Purkinje cell (primary cell): ENCODE data around the gene TAF9. TPM values are rescaled to one million over a fixed set of nuclear protein-coding genes. Genes with fewer than 3 reads are reported as not detected.

Experiments
- polyA plus RNA-seq: library from polyadenylated mRNA; unstranded; fragments of >200 nt; fragmentation: Nextera tagmentation; gene quantifications from 2 replicates; pipeline ENCODE4 v1.2.1, GENCODE V29; 2014

Gene TAF9, protein sequence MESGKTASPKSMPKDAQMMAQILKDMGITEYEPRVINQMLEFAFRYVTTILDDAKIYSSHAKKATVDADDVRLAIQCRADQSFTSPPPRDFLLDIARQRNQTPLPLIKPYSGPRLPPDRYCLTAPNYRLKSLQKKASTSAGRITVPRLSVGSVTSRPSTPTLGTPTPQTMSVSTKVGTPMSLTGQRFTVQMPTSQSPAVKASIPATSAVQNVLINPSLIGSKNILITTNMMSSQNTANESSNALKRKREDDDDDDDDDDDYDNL
- 486 and 506 TPM in 2 replicates for polyA plus RNA-seq

DNA sequence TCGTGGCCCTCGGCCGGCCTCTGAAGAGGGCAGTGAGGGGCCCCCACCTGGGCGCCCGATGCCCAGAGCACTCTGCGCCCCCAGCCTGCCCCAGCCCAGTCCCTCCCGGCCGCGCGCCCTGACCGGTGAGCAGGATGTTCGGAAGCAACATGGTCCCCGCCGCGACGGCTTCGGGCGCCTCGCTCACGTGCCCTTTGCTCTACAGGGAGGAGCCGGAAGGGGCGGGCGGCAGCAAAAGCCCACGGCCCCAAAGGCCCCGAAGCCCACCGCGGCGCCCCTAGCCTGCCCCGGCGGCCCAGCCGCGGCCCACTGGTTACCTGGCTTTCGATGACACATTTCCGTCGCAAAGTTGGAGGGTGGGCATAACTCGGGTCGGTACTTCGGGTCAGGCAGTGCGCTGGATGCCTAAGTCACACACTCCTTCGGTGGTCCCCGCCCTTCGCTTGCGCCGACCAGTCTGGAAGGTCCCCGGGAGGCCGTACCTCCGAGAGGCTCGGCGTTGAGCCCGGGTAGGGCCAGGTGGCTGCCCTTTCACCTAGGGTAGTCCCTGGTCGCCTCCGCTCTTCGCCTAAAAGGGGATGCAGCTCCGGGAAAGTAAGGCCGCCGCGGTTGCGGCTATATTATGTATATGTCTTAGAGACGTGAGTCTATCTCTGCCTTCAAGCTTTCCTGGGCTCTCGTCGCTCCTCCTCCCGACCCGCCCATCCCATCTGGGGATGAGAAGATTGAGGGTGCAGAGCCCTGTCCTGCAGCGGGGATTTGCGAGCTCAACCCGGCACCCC lies at the start of gene TAF9, which contains the start of the genes AK6 and RAD17:
TAF9 (minus strand) TSS at position 181 of the 782 bp plus-strand sequence. CDS start 3,783 bp downstream, outside the sequence.
AK6 (minus strand) TSS at position 181 of the 782 bp plus-strand sequence; CDS start at position 151, 30 bp downstream.
RAD17 (plus strand) TSS at position 479 of the 782 bp plus-strand sequence. CDS start 2,391 bp downstream, outside the sequence.

DNA sequence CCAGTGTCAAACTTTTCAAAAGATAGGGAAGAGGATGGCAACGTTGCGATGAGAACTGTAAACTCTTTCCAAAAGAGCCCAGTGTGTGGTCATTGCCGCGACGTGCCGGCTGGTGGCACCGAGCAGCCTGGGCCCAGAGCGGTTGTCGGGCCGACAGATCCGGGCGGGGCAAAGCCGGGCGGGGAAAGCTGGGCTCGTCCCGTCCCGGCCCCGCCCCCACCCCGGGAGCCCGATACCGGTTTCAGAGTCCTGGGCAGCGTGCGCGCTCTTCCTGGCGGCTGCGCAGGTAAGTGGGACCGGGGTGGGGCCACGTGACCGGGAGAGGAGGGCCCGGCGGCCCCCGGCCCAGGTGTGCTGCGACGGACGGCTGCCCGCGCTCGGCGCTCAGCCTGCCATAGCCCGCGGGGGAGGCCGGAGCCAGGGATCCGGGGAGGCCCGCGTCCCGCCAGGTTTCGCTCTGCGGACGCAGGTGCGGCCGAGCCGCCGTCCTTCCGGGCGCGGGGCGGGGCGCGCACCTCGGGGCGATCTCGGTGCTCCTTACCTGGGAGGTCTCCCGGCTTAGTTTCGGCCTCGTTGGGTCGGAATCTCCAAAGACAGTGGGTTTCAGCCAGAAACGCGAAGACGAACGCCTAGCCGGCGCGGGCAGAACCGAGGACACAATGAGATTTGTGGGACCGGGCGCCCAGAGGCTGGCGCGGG lies 45.7 kb upstream of the TAF9 start, which contains the start of gene MARVELD2:
MARVELD2 (plus strand) TSS at position 232 of the 699 bp plus-strand sequence. CDS start 4,270 bp downstream, outside the sequence.

Other genes starting within 250 kb of the TAF9 start
- 33.9 and 52.2 TPM in 2 replicates for gene CCNB1, start 202.4 kb downstream of the TAF9 start, polyA plus RNA-seq
- gene CENPH, start 179.9 kb downstream of the TAF9 start, polyA plus RNA-seq: 0.24 and 2.6 TPM in 2 replicates
- 90.1 and 138 TPM in 2 replicates for gene CDK7, start 134.6 kb downstream of the TAF9 start, polyA plus RNA-seq
- 34.2 and 37.3 TPM in 2 replicates for gene CCDC125, start 36.7 kb downstream of the TAF9 start, polyA plus RNA-seq
- 484 and 514 TPM in 2 replicates for gene AK6, start within 50 bp of the TAF9 start, polyA plus RNA-seq
- 17.5 and 23.2 TPM in 2 replicates for gene RAD17, start 298 bp upstream of the TAF9 start, polyA plus RNA-seq
- gene MARVELD2, start 45.6 kb upstream of the TAF9 start, polyA plus RNA-seq: 0.66 TPM in 1 of 2 replicates, not detected in the other
- 1.3 and 1.7 TPM in 2 replicates for gene OCLN, start 123.3 kb upstream of the TAF9 start, polyA plus RNA-seq
- 25.0 and 30.3 TPM in 2 replicates for gene GTF2H2C, start 190.7 kb upstream of the TAF9 start, polyA plus RNA-seq